GM18508 (cell line): Measurements from ENCODE around the gene ADGRE3.
"Not testable (repeated sequence)": the region's sequence is repeated elsewhere in the genome, so short reads cannot be mapped to it uniquely, and the experiment has no call there.

Source experiments
- ATAC-seq: cut with Tn5 transposase; IDR thresholded peaks from one replicate; pipeline ENCODE4 v1.9.1; 2021; ENCODE audit warnings: moderate number of reproducible peaks; ENCODE audit not compliant: insufficient read depth, unreplicated experiment

Gene ADGRE3

DNA sequence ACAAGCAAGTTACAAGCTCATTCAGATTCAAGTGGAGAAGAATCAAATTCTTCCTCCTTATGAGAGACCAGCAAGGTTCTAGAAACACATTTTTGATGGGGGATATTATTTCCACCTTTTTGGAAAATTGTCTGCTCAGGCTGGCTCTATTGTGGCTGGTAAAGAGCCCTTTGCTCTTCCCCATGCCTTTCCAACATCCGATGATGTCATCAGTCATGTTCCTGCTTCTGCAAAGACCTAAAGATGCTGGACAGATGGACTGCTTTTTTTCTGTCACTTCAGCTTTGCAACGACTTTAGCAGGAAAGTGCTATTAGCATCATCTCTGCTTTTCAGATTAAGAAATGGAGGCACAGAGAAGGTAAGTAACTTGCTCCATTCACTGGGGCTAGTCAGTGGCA lies 4.2 kb downstream of the ADGRE3 start:
- no peak for ATAC-seq

DNA sequence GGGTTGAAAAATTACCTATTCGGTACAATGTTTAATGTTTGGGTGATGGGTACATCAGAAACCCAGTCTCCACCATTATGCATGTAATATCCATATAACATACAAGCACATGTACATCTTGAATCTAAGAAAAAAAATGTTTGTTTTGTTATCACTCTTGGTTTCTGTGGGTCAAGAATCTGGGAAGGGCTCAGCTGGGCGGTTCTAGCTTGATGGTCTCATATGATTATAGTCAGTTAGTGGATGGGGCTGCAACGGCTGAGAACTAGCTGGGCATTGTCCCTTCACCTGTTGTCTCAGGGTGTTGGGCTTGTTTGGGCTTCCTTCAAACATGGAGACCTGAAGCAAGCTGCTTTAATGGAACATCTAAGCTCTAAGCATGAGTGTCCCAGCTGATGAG lies 4.7 kb downstream of the ADGRE3 start:
- no peak for ATAC-seq

GRCh38 chr19:14661372-14661924 lies 13.2 kb downstream of the ADGRE3 start:
- ATAC-seq: no peak

DNA sequence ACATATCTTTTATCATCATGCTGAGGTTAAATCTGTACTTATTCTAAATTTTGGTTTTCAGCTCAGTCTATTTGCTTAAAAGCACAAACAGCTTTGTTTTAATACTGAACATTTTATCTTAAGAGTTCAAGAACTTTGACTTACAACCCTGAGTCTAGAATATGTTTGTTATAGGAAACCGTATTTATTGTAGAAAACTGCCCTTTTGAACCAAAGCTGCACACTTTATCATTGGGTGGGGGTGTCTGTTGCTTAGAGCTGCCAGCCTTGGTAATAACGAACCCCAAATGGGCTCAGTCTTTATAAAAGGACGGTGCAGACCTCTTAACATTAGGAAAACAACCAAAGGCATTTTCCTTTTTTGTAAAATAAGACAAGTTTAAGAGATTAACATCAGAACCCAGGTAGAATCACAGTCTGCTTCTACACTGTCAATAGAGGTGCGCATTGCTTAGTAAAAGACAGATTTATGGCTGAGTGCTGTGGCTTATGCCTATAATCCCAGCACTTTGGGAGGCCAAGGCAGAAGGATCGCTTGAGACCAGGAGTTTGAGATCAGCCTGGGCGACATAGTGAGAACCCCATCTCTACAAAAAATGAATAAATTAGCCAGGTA lies 14.7 kb downstream of the ADGRE3 start:
- no peak for ATAC-seq

- ATAC-seq: no peak
These were observed 18.9 kb downstream of the ADGRE3 start for GRCh38 chr19:14655726-14656125.

GRCh38 chr19:14654786-14655560 lies 19.7 kb downstream of the ADGRE3 start:
- ATAC-seq: no peak

- no peak for ATAC-seq
These were observed 24.5 kb downstream of the ADGRE3 start for GRCh38 chr19:14650161-14650560.

GRCh38 chr19:14649020-14649419 lies 25.6 kb downstream of the ADGRE3 start:
- ATAC-seq: no peak

GRCh38 chr19:14648506-14648905 lies 26.1 kb downstream of the ADGRE3 start:
- ATAC-seq: no peak

DNA sequence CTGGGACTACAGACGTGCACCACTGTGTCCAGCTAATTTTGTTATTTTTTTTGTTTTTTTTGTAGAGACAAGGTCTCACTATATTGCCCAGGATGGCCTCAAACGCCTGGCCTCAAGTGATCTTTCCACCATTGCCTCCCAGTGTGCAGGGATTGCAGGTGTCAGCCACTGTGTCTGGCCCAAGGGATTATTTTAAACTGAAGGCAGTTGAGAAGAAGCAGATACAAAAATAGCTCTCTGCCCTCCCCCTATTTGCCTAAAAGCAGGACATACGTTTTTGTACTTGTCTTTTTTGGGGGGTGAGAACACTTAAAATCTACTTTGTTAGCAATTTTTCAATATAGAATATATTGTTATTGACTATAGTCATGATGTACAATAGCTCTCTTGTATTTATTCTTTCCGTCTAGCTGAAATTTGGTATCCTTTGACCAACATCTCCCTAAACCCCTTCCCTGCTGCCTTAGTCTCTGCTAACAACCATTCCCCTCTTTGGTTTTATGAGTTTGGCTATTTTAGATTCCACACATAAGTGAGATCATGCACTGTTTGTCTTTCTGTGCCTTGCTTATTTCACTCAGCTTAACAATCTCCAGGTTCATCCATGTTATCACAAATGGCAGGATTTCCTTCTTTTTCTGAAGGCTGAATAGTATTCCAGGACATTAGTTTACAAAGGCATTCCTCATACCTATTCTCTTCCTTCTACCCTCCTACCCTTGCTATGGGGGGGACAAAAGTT lies 34.9 kb downstream of the ADGRE3 start:
- no peak for ATAC-seq

DNA sequence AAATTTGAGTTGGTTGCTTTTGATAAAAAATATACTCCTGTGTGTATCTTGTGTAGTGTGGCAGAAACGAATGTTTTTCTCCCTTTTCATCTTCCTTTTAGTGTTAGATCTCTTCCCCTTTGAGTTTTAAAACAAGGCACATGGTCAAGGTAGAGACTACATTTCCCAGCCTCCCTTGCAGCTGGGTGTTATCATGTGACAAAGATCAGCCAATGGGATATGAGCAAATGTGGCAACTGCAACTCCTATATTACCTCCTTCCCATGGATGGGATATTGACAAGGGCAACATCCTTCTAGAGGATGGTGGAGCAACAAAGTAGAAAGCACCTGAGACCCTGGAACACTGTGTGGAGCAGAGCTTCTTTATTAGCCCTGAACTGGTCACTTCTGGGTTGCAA lies 42.4 kb downstream of the ADGRE3 start:
- ATAC-seq: no peak

DNA sequence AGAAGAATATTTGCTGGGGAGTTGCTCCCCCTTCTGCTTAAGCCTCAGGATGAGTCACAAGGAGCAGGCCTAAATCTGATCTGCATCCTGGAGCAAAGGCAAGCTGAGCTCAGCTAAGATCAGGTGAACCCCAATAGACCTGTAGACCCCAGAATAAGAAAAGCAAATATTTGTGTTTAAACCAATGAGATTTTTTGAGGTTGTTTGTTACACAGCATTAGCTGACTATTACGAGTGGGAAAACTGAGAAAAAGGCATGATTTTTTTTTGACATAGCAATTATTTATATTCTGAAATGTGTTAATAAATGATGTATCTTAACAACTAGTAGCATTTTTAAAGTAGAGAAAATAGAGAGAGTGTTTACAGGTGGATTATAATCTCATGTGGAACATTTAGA lies 45.1 kb downstream of the ADGRE3 start:
- ATAC-seq: no peak

DNA sequence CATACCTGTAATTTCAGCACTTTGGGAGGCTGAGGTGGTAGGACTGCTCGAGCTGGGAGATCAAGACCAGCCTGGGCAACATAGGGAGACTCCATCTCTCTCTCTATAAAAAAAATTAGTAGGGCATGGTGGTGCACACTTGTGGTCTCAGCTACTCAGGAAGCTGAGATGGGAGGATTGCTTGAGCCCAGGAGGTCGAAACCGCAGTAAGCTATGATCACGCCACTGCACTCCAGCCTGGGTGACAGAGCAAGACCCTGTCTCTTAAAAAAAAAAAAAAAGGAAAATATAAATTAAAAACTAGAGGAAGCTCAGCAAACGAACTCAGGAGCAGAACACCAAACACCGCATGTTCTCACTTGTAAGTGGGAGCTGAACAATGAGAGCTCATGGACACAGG lies 50.2 kb downstream of the ADGRE3 start:
- ATAC-seq: not testable (repeated sequence)

DNA sequence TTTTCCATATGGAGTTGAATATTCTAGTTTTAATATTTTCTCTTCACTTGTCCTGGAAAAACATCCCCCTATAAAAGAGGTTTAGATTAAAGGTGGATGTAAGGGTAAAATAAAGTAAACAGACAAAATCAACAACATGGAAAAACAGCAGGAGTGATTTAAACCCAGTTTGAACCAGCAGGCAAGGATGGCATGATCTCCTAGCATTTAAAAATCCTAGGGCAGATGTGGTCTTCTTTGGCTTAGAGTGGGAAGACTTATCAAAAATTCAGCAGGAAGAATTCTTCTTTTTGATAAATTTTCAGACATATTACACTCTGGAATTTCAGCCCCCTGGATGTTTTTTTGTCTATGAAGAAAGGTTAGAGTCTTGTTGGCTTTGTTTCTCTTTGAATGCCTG lies 55.2 kb downstream of the ADGRE3 start:
- ATAC-seq: no peak

- ATAC-seq: no peak
These were observed 58.2 kb downstream of the ADGRE3 start for GRCh38 chr19:14616407-14616806.

DNA sequence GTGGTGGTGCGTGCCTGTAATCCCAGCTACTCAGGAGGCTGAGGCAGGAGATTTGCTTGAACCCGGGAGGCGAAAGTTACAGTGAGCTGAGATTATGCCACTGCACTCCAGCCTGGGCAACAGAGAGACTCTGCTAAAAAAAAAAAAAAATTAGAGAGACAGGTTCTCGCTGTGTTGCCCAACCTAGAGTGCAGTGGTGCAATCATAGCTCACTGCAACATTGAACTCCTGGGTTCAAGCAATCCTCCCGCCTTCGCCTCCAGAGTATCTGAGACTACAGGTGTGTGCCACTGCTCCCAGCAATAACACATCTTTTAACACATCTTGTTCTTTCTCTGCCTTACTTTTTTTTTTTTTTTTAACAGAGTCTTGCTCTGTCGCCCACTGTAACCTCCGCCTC lies 59.0 kb downstream of the ADGRE3 start:
- ATAC-seq: no peak

GRCh38 chr19:14614099-14614412 lies 60.6 kb downstream of the ADGRE3 start:
- ATAC-seq: no peak

- not testable (repeated sequence) for ATAC-seq
These were observed 61.1 kb downstream of the ADGRE3 start for GRCh38 chr19:14613399-14614098.

DNA sequence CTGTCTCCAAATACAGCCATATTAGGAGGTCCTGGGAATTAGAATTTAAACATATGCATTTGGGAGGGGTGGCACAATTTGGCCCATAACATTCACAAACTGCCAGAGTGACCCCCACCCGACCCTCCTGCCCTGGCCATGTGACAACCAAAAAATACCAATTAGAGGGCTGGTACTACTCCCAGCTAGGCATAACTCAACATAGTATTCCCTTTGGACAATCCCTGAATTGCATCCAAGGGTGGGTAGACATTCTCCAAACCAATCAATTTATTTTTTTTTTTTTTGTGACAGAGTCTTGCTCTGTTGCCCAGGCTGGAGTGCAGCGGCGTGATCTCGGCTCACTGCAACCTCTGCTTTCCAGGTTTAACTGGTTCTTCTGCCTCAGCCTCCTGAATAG lies 62.0 kb downstream of the ADGRE3 start:
- ATAC-seq: no peak

- ATAC-seq: not testable (repeated sequence)
These were observed 62.4 kb downstream of the ADGRE3 start for GRCh38 chr19:14612242-14612641.

DNA sequence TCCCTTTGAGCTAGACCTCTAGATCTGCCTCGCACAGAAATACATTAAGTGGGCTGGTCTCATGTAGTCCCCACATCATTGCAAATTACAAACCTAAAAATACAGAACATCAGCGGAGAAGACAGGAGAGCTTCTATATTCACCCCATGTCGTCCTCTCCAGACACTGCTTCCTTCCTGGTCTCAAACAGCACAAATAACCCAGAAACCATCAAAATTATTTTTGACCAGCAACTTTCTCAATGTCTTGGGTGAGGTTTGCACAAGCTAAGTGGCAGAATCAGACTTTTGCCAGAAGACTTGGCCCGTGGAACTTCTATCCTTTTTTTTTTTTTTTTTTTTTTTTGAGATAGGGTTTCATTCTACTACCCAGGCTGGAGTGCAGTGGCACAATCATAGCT lies 63.6 kb downstream of the ADGRE3 start:
- ATAC-seq: no peak
